ENCODE results near the gene NXPH1. TPM values are rescaled to one million over a fixed set of nuclear protein-coding genes. Genes with fewer than 3 reads are reported as not detected.

The NXPH1 gene
- polyA plus RNA-seq, 1 of the 3 experiments (the other 2 are of a cell fraction): not detected

DNA sequence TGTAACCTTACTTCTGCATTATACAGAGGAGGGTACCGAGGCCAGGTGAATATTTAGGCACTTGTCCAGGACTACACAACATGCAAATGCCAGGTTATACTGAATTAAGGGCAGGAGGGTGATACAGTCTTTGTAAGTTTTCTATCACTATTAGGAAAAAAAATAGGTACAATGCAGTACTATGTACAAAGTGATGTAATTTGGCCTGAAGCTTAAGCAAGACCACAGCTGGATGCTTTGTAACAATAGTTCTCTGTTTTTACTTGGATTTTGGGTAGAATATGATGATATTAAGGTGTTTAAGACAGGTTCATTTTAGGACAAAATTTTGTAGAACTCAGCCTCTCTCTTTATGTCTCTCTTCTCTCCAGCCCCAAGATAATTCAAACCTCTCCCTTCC is 2.8 kb upstream of the NXPH1 start:
- DNase-seq: no peak
- ChIA-PET POLR2A (interaction anchor here (0.7 kb wide), 1 partner anchor 76 kb away, joined by 3 read pairs; no protein-coding TSS in a partner anchor), CTCF (interaction anchor here (1.0 to 5.0 kb wide), 2 partner anchors 10 to 12 kb away, joined by 3 to 25 read pairs; no protein-coding TSS in a partner anchor)
- H3K4me1 ChIP-seq (ENCODE audit: control insufficient read depth in 1 of 2, insufficient read depth in 2 of 2, low read depth in 1 of 2, low read length in 1 of 2): peaks cover 0 to 13% of the 10 kb centered on the region in 2 experiments; a peak in 1 of 4 replicates
- no peak overlapping the region for H3K27ac ChIP-seq (ENCODE audit: low read depth in 2 of 2, low read length in 1 of 2)
- no peaks in the 10 kb centered on the region for H4K20me1 ChIP-seq (ENCODE audit: insufficient read depth)
- H3K9me2 ChIP-seq: no peaks in the 10 kb centered on the region
- H2AFZ ChIP-seq (ENCODE audit: low read depth): no peak overlapping the region
- H3K9me3 ChIP-seq: no peaks in the 10 kb centered on the region
- H3F3A ChIP-seq (replicated peaks; ENCODE audit: insufficient read depth): no peaks in the 10 kb centered on the region
- H3K9ac ChIP-seq: no peak overlapping the region
- no peaks in the 10 kb centered on the region for H3K36me3 ChIP-seq (replicated peaks in 1 of 2; ENCODE audit: control insufficient read depth in 1 of 2, insufficient read depth in 2 of 2, low read length in 1 of 2)
- 19% methylated on average over 1 of the region's 1 CpG for WGBS (ENCODE audit: low lambda C conversion rate)
- no peak overlapping the region for H3K4me2 ChIP-seq
- 0 out of 2 replicates have a peak, but pooled peaks cover 5% of the 10 kb centered on the region for H3K27me3 ChIP-seq (ENCODE audit: insufficient read depth)
- no peak for TF ChIP-seq RCOR1 (IDR thresholded peaks at IDR 0.05; ENCODE audit: low read length)
- TF ChIP-seq RXRA (IDR thresholded peaks at IDR 0.05; ENCODE audit: borderline replicate concordance, low read depth): no peak
- no peak for TF ChIP-seq GABPA (IDR thresholded peaks at IDR 0.05; ENCODE audit: low read depth)
- no peak for TF ChIP-seq EZH2phosphoT487 (IDR thresholded peaks at IDR 0.05; ENCODE audit: borderline replicate concordance, low read depth)
- TF ChIP-seq GATA2 (CRISPR knock-in tag; IDR thresholded peaks at IDR 0.05): no peak
- TF ChIP-seq FOXM1 (IDR thresholded peaks at IDR 0.05; ENCODE audit: low read depth): no peak
- TF ChIP-seq SMC3 (IDR thresholded peaks at IDR 0.05; ENCODE audit: low read depth, low read length): no peak
- TF ChIP-seq FOSL2 (IDR thresholded peaks at IDR 0.05; ENCODE audit: borderline replicate concordance, low read depth): no peak
- TF ChIP-seq SIN3A (IDR thresholded peaks at IDR 0.05; ENCODE audit: borderline replicate concordance, low read depth, low read length): no peak
- TF ChIP-seq, protein P1, sequence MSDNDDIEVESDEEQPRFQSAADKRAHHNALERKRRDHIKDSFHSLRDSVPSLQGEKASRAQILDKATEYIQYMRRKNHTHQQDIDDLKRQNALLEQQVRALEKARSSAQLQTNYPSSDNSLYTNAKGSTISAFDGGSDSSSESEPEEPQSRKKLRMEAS (IDR thresholded peaks at IDR 0.05; ENCODE audit: low read depth): no peak
- no peak for TF ChIP-seq TEAD4 (IDR thresholded peaks at IDR 0.05; ENCODE audit: borderline replicate concordance, insufficient read depth)
- no peak overlapping the region for H3K4me3 ChIP-seq (ENCODE audit: low read depth in 2 of 2, low read length in 1 of 2)
- H3K79me2 ChIP-seq (ENCODE audit: insufficient read depth): no peaks in the 10 kb centered on the region

DNA sequence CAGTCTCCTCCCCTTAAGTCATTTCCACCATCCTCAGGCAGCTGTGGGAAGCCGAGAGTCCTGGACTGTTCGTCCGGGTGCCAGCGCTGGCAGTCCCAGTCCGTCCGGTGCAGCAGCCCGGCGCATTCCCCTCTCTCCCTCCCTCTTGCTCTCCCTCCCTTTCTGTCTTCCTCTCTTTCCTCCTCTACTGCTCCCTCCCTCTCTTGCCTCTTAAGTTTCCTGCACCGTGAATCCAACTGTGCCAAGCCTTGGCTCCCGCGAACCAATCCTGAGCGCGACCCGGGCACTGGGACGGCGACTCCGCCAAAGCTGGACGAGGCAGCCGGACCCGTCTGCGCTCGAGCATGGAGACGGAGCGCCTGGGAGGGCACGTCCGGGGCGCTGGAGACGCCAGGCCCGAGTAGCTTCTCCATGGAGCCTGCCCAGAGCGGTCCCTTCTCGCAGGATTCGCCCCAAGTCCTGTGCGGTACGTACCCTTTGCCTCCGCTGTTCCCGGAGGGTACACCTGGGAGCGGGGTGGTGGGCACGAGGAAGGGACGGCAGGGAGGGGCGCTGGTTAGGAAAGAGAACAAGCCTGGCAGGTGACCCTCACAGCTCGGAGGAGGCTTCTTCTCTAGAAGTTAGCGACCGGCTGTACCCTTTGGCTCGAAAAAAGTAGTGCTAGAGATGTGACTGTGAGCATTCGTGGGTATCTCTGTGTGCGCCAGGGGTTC is 1.0 kb downstream of the NXPH1 start:
- TF ChIP-seq TAF1 (IDR thresholded peaks at IDR 0.05; ENCODE audit: borderline replicate concordance, low read depth, low read length) (no peak), NFIC (IDR thresholded peaks at IDR 0.05; ENCODE audit: borderline replicate concordance) (no peak), GABPA (IDR thresholded peaks at IDR 0.05; ENCODE audit: low read depth) (no peak), FOXM1 (IDR thresholded peaks at IDR 0.05; ENCODE audit: low read depth) (no peak), MEF2A (IDR thresholded peaks at IDR 0.05; ENCODE audit: borderline replicate concordance, low read depth) (no peak)
- H3K9ac ChIP-seq: no peak overlapping the region
- WGBS (ENCODE audit: low lambda C conversion rate): 12% methylated on average over 44 of the region's 46 CpGs
- no peaks in the 10 kb centered on the region for H3K79me2 ChIP-seq (ENCODE audit: insufficient read depth)
- H2AFZ ChIP-seq (ENCODE audit: low read depth): no peak overlapping the region
- H3K4me3 ChIP-seq (ENCODE audit: low read depth in 2 of 2, low read length in 1 of 2): peak overlapping the region; percentile 7 to 41; a peak in 2 of 4 replicates
- CTCF ChIA-PET: interaction anchor here (0.7 to 4.0 kb wide), 19 partner anchors 11 to 1656 kb away, joined by 3 to 66 read pairs (median 4); no protein-coding TSS in a partner anchor
- DNase-seq: peak; percentile 88
- H3K36me3 ChIP-seq (replicated peaks in 1 of 2; ENCODE audit: control insufficient read depth in 1 of 2, insufficient read depth in 2 of 2, low read length in 1 of 2): no peaks in the 10 kb centered on the region
- H3K9me2 ChIP-seq: no peaks in the 10 kb centered on the region
- POLR2A ChIA-PET: interaction anchor here (0.6 kb wide), 1 partner anchor 146 kb away, joined by 4 read pairs; no protein-coding TSS in a partner anchor
- H3K4me2 ChIP-seq: no peak overlapping the region
- 0 out of 2 replicates have a peak, but pooled peaks cover 5% of the 10 kb centered on the region for H3K27me3 ChIP-seq (ENCODE audit: insufficient read depth)
- H3K27ac ChIP-seq (ENCODE audit: low read depth in 2 of 2, low read length in 1 of 2): no peak overlapping the region
- H4K20me1 ChIP-seq (ENCODE audit: insufficient read depth): no peaks in the 10 kb centered on the region
- peaks cover 0 to 13% of the 10 kb centered on the region in 2 experiments; a peak in 1 of 4 replicates for H3K4me1 ChIP-seq (ENCODE audit: control insufficient read depth in 1 of 2, insufficient read depth in 2 of 2, low read depth in 1 of 2, low read length in 1 of 2)
- no peaks in the 10 kb centered on the region for H3F3A ChIP-seq (replicated peaks; ENCODE audit: insufficient read depth)
- H3K9me3 ChIP-seq: no peaks in the 10 kb centered on the region

All from SK-N-SH (cell line).